SK-N-DZ (cell line): ENCODE results near the gene COL16A1.

Source experiments
- DNase-seq: peaks from one replicate; pipeline ENCODE4 v3.0.0-alpha.2; 2015; ENCODE audit warnings: low spot score

COL16A1 gene

GRCh38 chr1:31625561-31626222 is 78.1 kb downstream of the COL16A1 start:
- no peak for DNase-seq

GRCh38 chr1:31624731-31625514 is 78.9 kb downstream of the COL16A1 start:
- no peak for DNase-seq

- DNase-seq: no peak
Observed at GRCh38 chr1:31624309-31624708, 79.5 kb downstream of the COL16A1 start.

- DNase-seq: no peak
Observed at GRCh38 chr1:31623365-31623764, 80.5 kb downstream of the COL16A1 start.

GRCh38 chr1:31621847-31622730 is 81.7 kb downstream of the COL16A1 start:
- no peak for DNase-seq

GRCh38 chr1:31621498-31621820 is 82.4 kb downstream of the COL16A1 start:
- DNase-seq: no peak

GRCh38 chr1:31620631-31621497 is 83.0 kb downstream of the COL16A1 start:
- DNase-seq: no peak

- DNase-seq: no peak
Observed at GRCh38 chr1:31618916-31619846, 84.6 kb downstream of the COL16A1 start.

GRCh38 chr1:31617916-31618746 is 85.7 kb downstream of the COL16A1 start:
- peak; percentile 45 for DNase-seq

- DNase-seq: no peak
Observed at GRCh38 chr1:31617218-31617915, 86.5 kb downstream of the COL16A1 start, which contains the start of gene HCRTR1. TSS of gene HCRTR1 (plus strand) at chr1:31617689. CDS start at chr1:31619193, 1,504 bp downstream.

GRCh38 chr1:31615939-31616338 is 87.9 kb downstream of the COL16A1 start:
- DNase-seq: no peak

GRCh38 chr1:31615414-31615813 is 88.4 kb downstream of the COL16A1 start:
- DNase-seq: no peak

- DNase-seq: peak; percentile 82
Observed at GRCh38 chr1:31614414-31615005, 89.3 kb downstream of the COL16A1 start.

- no peak for DNase-seq
Observed at GRCh38 chr1:31609514-31610118, 94.2 kb downstream of the COL16A1 start.

- DNase-seq: no peak
Observed at GRCh38 chr1:31607360-31607759, 96.5 kb downstream of the COL16A1 start.

GRCh38 chr1:31605908-31606427 is 97.8 kb downstream of the COL16A1 start:
- no peak for DNase-seq
